ENCODE data around the gene UBTF.

UBTF gene

GRCh38 chr17:44223541-44224071 lies 4.1 kb upstream of the UBTF start:
- Histone ChIP-seq H3K36me3 (ENCODE audit: insufficient read depth, low read length) (no peaks in the 10 kb centered on the region; the same call in 1 of the 2 replicates), H2AFZ (ENCODE audit: low read depth, low read length) (no peak overlapping the region), H3K27ac (ENCODE audit: low read length) (no peak overlapping the region), H3K9ac (ENCODE audit: low read depth, low read length) (no peak overlapping the region), H3K27me3 (ENCODE audit: insufficient read depth, low read length, poor library complexity) (no peaks in the 10 kb centered on the region), H3K4me1 (ENCODE audit: insufficient read depth, low read length) (peaks cover 8% of the 10 kb centered on the region), H3K4me3 (ENCODE audit: low read depth in 1 of 2, low read length in 2 of 2) (no peak overlapping the region), H3K79me2 (ENCODE audit: insufficient read depth, low read length) (peaks cover 36% of the 10 kb centered on the region), H3K9me3 (ENCODE audit: insufficient read depth, low read length, severe bottlenecking) (no peaks in the 10 kb centered on the region), H4K20me1 (ENCODE audit: insufficient read depth, low read length) (0 out of 2 replicates have a peak, but pooled peaks cover 8% of the 10 kb centered on the region), H3K4me2 (ENCODE audit: insufficient read depth, low read length) (no peak overlapping the region)
- no peak for DNase-seq
- no peak for ATAC-seq (ENCODE audit: insufficient read depth, low read depth)
- no peak for TF ChIP-seq EZH2 (IDR thresholded peaks at IDR 0.05; ENCODE audit: borderline replicate concordance, low read depth, low read length, severe bottlenecking)
- TF ChIP-seq CTCF (IDR thresholded peaks at IDR 0.05; ENCODE audit: borderline replicate concordance, extremely low read depth, low read length, poor library complexity, severe bottlenecking) = no peak

GRCh38 chr17:44222112-44222869 lies 2.8 kb upstream of the UBTF start:
- no peak overlapping the region for H3K27ac ChIP-seq (ENCODE audit: low read length)
- TF ChIP-seq EZH2 (IDR thresholded peaks at IDR 0.05; ENCODE audit: borderline replicate concordance, low read depth, low read length, severe bottlenecking) (no peak), CTCF (IDR thresholded peaks at IDR 0.05; ENCODE audit: borderline replicate concordance, extremely low read depth, low read length, poor library complexity, severe bottlenecking) (no peak)
- peaks cover 14% of the 10 kb centered on the region for H4K20me1 ChIP-seq (ENCODE audit: insufficient read depth, low read length)
- no peaks in the 10 kb centered on the region for H3K27me3 ChIP-seq (ENCODE audit: insufficient read depth, low read length, poor library complexity)
- H3K4me1 ChIP-seq (ENCODE audit: insufficient read depth, low read length) = peaks cover 15% of the 10 kb centered on the region
- peaks cover 6% of the 10 kb centered on the region; the same call in 1 of the 2 replicates for H3K36me3 ChIP-seq (ENCODE audit: insufficient read depth, low read length)
- H3K4me2 ChIP-seq (ENCODE audit: insufficient read depth, low read length) = peak overlapping the region; percentile 96; the same call in 1 of the 2 replicates
- peaks cover 46% of the 10 kb centered on the region for H3K79me2 ChIP-seq (ENCODE audit: insufficient read depth, low read length)
- no peak overlapping the region for H2AFZ ChIP-seq (ENCODE audit: low read depth, low read length)
- ATAC-seq (ENCODE audit: insufficient read depth, low read depth) (no peak), DNase-seq (no peak)
- H3K4me3 ChIP-seq (ENCODE audit: low read depth in 1 of 2, low read length in 2 of 2) = 0 out of 4 replicates have a peak overlapping the region, but pooled peaks of 1 of the 2 experiments have one; percentile 75
- no peak overlapping the region for H3K9ac ChIP-seq (ENCODE audit: low read depth, low read length)
- H3K9me3 ChIP-seq (ENCODE audit: insufficient read depth, low read length, severe bottlenecking) = no peaks in the 10 kb centered on the region

GRCh38 chr17:44221862-44222111 lies 2.3 kb upstream of the UBTF start:
- H3K4me3 ChIP-seq (ENCODE audit: low read depth in 1 of 2, low read length in 2 of 2) = peak overlapping the region; percentile 75 to 99; a peak in 3 of 4 replicates
- no peaks in the 10 kb centered on the region for H3K27me3 ChIP-seq (ENCODE audit: insufficient read depth, low read length, poor library complexity)
- TF ChIP-seq EZH2 (IDR thresholded peaks at IDR 0.05; ENCODE audit: borderline replicate concordance, low read depth, low read length, severe bottlenecking) (no peak), CTCF (IDR thresholded peaks at IDR 0.05; ENCODE audit: borderline replicate concordance, extremely low read depth, low read length, poor library complexity, severe bottlenecking) (no peak)
- peaks cover 11% of the 10 kb centered on the region for H3K36me3 ChIP-seq (ENCODE audit: insufficient read depth, low read length)
- peak overlapping the region; percentile 98 for H3K9ac ChIP-seq (ENCODE audit: low read depth, low read length)
- H3K4me1 ChIP-seq (ENCODE audit: insufficient read depth, low read length) = peaks cover 20% of the 10 kb centered on the region
- H3K79me2 ChIP-seq (ENCODE audit: insufficient read depth, low read length) = peaks cover 51% of the 10 kb centered on the region
- ATAC-seq (ENCODE audit: insufficient read depth, low read depth) = no peak
- peak overlapping the region; percentile 96 for H3K4me2 ChIP-seq (ENCODE audit: insufficient read depth, low read length)
- no peak for DNase-seq
- H3K27ac ChIP-seq (ENCODE audit: low read length) = peak overlapping the region; percentile 74; the same call in 1 of the 2 replicates
- no peaks in the 10 kb centered on the region for H3K9me3 ChIP-seq (ENCODE audit: insufficient read depth, low read length, severe bottlenecking)
- peaks cover 19% of the 10 kb centered on the region for H4K20me1 ChIP-seq (ENCODE audit: insufficient read depth, low read length)
- H2AFZ ChIP-seq (ENCODE audit: low read depth, low read length) = no peak overlapping the region

Data from DND-41 (cell line).